Measurements from ENCODE around the gene CHMP2A. TPM values are rescaled to one million over a fixed set of nuclear protein-coding genes. Genes with fewer than 3 reads are reported as not detected.
A peak's percentile ranks its signal among the peaks of the same experiment; 100 is the strongest.

Gene CHMP2A
- polyA plus RNA-seq, 10 donors = 63.5 to 82.8 (median 72.7) TPM

DNA sequence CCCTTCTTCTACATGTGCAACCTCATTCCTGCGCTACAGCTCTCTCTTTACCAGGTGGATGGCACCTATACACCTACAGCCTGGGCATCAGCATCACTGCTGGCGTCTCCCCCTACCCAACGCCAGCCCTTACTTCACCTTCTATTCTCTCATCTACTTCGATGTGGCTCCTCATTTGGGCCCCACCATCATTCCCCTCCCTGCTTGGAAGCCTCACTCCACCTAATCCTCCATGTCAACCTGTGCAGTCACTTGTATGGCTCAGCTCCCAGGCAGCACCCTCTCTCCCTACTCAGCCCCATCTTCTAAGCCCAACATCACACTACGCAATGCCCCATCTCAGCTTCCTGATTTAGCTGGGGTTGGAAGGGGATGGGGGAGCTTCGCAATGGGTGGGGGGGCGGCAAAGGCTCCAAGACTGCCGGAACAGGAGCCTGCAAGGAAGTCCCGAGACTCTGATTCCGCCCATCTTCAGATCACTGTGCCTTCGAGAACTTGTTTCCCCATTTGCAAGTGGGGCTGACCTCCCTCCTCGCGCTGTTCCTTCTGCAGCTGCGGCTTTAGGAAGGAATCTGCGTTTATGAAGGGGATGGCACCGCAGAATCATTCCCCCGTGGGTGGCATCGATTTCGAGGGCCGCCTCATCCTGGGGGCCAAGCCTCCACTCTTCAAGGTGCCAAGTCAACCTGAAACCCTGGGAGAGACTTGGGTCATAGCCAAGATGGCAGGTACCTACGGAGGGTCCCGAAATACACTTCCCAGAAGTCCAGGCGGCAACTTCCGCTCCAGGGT is 17.3 kb upstream of the CHMP2A start:
- no peak for DNase-seq

DNA sequence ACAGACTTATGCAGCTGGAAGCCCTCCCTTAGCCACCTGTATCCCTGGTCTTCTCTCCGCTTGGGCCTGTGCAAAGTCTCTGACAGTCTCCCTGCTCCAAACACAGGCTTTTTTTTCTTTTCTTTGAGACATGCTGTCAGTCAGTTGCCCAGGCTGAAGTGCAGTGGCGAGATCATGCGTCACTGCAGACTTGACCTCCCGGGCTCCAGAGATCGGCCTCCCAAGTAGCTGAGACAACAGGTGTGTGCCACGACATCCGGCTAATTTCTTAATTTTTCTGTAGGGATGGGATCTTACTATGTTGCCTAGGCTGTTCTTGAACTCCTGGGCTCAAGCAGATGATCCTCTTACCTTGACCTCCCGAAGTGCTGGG is 16.7 kb upstream of the CHMP2A start:
- no peak for DNase-seq

- DNase-seq = no peak
Measured at GRCh38 chr19:58570770-58571574, 16.1 kb upstream of the CHMP2A start.

DNA sequence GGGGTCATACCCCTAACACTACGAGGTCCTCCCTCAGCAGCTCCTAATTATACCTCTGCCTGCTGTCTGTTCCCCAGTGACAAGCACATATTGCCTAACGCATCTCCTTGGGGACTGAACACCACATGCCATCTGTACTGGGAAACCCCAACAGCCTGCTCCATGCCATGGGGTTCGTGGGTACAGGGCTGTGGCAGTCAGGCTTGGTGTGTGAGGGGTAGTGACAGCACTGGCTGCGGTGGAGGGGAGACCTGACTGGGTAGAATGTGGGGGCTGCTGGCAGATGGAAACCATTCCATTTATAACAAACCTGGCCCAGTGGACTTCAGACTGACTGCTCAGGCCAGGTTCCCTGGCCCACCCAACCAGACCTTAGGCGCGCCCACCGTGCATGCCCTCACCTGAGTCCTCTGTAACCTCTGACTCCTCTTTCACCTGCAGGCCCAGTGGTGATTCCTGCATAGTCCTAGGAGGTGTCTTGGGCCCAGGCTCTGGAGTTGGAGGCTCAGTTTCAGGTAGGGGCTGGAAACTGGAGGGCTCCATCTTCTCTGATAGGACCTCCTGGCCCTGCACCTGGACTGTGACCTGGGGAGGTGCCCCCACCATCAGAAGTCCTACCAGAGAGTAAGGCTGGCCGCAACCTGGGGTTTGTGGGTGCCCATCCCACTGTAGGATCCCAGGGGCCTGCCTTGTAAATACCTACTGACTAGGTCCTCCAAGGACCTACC is 15.2 kb upstream of the CHMP2A start:
- DNase-seq = no peak

DNA sequence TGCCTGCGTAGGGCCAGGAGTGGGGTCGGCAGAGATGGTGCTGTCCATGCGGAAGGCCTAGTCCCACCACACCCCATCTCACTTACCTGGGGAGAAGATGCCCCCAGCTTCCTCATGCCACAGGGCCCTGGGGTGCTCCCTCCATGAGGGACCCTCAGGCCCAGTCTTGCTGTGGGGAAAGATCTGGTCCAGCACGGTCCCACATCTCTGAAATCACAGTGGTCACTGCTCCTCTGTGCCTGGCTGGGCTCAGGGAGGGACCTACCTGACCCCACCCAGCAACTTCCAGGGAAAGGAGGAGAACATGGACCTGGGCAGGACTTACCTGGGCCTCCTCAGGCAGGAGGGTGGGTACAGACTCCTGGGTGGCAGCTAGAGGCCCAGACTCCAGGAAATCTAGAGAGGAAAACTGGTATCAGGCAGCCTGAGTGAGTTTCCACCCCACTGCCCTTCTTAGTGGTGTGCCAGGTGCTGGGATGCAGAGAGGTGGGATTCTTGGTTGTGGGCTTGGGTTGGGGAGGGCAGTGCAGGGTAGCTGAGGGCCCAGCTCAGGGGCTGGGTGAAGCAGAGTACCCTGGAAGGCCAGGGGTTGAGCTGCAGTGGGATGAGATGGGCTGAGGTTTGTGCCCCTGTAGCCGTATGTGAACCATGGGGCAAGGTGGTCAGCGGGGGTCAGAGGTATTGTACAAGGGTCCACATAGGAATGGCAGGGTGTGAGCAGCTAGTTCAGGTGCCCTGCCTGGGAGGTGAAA is 14.5 kb upstream of the CHMP2A start:
- DNase-seq = no peak

DNA sequence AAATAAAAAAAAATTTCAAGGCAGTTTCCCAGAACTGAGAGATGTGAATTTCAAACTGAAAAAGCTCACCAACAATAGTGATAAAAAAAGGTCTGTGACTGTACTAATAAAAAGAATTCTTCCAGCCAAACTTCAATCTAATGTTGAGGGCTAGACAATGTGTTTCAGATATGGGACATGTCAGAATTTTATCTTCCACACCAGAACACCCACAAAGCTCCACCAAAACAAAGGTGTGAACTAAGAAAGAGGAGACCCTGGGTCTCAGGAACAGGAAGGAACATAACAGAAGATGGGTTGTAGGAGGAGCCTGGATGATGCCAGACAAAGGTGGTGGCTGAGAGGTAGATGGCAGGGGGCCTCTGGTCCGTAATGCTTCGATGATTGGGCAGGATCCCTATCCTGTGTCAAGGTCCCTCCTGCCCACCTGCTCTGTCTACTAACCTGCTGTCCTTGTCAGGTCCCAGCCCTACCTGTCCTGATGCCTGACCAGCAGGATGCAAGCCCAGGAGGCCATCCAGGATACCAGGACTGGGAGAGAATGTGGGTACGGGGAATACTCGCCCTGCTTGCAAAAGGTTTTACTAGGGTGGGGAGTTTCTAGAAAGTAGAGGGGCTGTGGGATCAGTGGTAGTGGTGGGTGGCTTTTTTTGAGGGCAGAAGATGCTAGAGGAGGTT is 13.7 kb upstream of the CHMP2A start:
- DNase-seq = no peak

DNA sequence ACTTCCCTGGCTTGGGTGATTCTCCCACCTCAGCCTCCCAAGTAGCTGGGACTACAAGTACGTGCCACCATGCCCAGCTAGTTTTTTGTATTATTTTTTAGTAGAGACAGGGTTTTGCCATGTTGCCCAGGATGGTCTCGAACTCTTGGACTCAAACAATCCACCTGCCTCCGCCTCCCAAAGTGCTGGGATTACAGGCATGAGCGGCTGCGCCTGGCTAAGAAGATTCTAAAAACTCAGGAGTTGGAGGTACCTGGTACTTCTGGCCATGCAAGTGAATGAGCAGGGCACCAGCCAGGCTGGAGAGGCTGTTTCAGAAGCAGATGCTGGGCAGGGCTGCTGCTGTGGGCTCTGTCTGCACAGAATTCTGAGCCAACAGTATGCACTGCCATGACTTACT is 12.1 kb upstream of the CHMP2A start:
- DNase-seq = no peak

DNA sequence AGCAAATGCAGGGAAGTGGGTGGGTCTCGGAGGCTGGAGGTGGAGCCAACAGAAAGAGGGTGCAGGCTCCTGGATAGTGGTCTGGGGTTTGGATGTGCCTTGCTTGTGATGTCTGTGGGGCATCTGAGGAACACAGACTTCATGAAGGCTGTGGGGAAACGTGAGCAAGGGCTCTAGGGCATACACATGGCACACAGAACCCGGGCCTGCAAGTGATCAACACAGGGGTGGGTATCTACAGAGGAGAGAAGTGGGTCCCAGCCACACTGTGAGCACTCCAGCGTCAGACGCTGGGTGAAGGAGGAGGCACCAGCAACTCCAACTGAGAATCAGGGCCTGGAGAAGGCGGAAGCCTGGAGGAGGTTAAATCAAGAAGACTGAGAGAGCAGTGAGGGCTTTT is 8.9 kb upstream of the CHMP2A start:
- no peak for DNase-seq

DNA sequence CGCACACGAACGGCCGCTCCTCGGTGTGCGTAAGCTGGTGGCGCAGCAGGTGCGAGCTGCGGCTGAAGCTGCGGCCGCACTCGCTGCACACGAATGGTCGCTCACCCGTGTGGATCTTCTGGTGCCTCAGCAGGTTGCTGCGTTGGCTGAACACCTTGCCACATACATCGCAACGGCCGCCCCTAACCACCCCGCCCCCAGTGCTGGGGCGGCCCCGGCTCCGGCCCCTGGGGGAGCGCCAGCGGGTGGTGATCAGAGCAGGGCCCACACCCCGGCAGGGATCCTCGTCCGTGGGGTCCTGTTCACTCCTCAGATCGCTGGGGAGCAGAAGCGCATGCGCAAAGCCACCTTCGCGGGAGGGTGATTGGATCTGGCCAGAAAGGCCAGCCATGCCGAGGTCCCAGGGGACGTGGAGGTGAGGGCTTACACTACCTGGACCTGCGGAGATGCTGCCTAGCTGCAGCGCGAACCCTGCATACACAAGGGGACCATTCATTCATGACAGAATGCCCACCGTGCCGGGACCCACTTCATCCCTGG is 8.2 kb upstream of the CHMP2A start:
- DNase-seq = no peak

DNA sequence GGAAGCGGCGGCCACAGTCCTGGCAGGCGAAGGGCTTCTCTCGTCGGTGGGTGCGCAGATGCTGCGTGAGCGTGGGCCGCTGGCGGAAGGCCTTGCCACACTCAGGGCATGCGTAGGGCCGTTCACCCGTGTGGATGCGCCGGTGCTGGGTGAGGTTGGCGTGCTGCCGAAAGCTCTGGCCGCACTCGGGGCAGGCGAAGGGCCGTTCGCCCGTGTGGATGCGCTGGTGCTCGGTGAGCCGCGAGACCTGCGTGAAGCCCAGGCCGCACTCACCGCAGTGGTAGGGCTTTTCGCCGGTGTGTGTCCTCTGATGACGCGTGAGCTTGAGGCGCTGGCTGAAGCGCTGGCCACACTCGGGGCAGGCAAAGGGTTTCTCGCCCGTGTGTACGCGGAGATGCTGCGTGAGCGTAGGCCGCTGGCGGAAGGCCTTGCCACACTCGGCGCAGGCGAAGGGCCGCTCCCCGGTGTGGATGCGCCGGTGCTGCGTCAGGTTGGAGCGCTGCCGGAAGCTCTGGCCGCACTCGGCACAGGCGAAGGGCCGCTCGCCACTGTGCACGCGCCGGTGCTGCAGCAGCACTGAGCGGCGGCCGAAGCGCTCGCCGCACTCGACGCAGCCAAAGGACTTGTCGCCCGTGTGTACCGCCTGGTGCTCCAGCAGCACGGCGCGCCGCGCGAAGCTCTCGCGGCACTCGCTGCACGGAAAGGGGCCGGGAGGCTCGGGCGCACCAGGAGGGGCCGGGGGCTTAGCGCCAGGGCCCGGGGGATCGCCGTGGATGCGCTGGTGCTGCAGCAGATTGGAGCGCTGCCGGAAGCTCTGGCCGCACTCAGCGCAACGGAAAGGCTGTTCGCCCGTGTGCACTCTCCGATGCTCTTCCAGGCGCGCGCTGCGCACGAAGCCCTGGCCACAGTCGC is 7.5 kb upstream of the CHMP2A start:
- peak in 2 of 3 donors; percentile 52 to 83 for DNase-seq

DNA sequence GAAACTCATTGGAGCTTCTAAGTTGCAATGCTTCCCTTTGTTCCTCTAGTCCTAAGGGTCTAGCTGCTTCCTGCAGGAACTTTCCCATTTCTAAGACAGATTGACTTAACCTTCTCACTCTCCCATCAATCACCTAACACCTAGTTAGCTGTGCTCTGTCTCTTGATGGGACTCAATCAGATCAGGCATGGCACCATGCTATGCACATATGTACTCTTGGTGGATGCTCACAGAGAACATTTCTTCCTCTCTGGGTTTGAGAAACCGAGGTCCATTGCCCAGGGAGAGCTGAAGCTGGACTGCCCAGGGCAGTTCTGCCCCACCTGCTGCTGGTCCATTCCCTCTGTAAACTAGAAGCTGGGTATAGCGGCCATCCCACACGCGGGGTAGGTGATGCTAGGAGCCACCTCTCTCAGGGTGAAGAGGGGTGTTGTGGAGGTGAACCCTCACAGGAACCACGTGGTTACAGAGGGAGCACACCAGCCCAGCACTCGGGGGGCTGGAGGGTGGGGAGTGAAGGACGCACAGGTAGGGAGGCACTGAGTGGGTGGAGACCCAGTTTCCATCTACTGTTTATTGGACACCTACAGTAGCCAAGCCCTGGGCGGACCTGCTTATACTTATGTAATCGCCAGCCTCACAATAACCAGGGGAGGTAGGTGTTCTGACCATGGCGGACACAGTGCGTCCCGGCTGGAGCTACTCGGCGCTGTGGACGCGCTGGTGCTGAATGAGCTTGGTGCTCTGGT is 6.6 kb upstream of the CHMP2A start:
- DNase-seq = no peak

GRCh38 chr19:58560921-58561320 is 6.0 kb upstream of the CHMP2A start:
- DNase-seq = no peak

DNA sequence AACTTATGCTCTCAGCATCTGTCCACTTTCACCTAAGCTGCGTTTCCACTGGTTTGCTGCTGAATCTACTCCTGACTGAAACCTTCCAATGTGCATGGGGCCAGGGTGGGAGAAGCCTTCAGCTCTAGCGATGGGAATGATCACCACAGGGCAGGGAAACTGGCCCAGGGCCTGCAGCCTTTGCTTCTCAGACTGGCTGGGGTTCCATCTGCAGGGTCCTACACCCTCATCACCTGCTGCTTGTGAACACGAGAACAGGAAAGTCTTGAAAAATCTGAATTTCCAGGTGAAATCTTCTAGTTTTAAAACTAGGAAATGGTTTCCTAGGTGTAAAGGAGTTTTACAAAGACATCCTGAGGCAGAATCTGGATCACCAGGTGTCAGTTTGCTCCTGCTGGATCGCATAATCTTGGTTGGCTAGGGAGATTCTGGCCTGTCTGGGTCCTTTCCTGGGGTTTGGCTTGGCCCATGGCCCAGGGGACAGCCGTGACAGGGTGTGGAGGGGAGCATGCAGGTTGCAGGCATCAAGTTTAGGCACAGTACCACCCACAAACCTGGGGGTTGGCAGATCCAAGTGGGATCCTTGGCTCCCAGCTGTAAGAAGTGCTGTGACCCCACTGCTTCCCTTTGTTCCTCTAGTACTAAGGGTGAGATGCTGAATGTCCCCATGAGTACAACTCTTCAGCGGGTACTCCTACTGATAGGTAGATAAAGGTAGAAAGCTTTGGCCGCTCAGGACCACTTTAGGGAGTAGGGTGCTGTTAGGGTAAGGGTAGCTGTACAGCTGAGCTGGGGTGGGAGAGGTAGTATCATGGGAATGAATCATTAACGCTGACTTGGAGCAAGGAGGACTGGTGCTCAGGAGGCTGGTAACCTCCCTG is 5.3 kb upstream of the CHMP2A start:
- DNase-seq = no peak

- DNase-seq = peak; percentile 91 to 97 (median 95)
Measured at GRCh38 chr19:58559275-58560006, 4.5 kb upstream of the CHMP2A start.

GRCh38 chr19:58558623-58559274 is 3.8 kb upstream of the CHMP2A start:
- DNase-seq = peak; percentile 99 to 100 (median 99)

DNA sequence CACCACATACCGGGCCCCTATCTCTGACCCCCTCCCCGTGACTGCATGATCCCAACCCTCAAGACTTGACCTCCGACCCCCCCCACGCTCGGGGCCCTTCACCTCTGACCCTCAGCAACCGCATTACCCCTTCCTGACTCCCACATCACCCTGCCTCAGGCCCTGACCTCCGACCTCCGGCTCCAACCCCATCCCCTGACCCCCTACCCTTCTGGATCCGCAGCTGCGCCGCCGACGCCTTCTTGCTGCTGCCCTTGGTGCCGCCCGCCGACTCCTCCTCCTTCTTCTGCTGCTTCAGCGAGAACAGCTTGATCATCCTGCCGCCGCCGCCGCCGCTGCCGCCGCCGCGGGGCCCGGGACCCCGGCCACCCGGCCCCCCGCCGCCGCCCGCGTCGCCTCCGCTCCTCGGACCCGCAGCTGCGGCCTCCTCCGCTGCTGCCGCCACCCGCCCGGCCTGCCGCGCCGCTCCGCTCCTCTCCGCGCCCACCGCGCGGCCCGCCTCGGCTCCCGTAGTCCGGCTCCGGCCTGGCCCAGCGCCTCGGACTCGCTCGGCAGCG is 3.2 kb upstream of the CHMP2A start, which contains the start of gene UBE2M:
TSS of gene UBE2M (minus strand) at position 546 of the 557 bp plus-strand sequence. CDS start at position 316, 230 bp downstream.
- DNase-seq = no peak

Measured in muscle of back (tissue), 11 donors.